Right atrium auricular region (tissue), 2 donors: ENCODE results near the gene PRR22. TPM values are rescaled to one million over a fixed set of nuclear protein-coding genes. Genes with fewer than 3 reads are reported as not detected.
"Not testable (repeated sequence)": the region's sequence is repeated elsewhere in the genome, so short reads cannot be mapped to it uniquely, and the experiment has no call there.

ENCODE experiments used
- DNase-seq: peaks from one replicate; pipeline ENCODE4 v3.0.0-alpha.2; 2019; ENCODE audit warnings: low spot score
- H3K27ac ChIP-seq, 2 donors: fragments of 200-600 bp; sonication (generic); 1 replicate in 1 of 2; 2 replicates in 1 of 2; pipeline ENCODE4 v1.5.1; 2016 to 2019
- H3K27me3 ChIP-seq, 2 donors: fragments of 200-600 bp; sonication (generic); one replicate each; pipeline versions ENCODE4 v1.5.1 to v1.6.0; 2017 to 2019
- H3K36me3 ChIP-seq: fragments of 200-600 bp; sonication (generic); one replicate; pipeline ENCODE4 v1.5.1; 2016
- H3K4me1 ChIP-seq, 2 donors: fragments of 200-600 bp; sonication (generic); one replicate each; pipeline versions ENCODE4 v1.5.1 to v1.6.0; 2017 to 2019
- H3K4me3 ChIP-seq, 2 donors: fragments of 200-600 bp; sonication (generic); 1 replicate in 1 of 2; 2 replicates in 1 of 2; pipeline ENCODE4 v1.5.1; 2017 to 2019; ENCODE audit warnings: mild to moderate bottlenecking in 1 of 2, moderate library complexity in 1 of 2
- H3K9me3 ChIP-seq, 2 donors: fragments of 200-600 bp; sonication (generic); one replicate each; pipeline ENCODE4 v1.5.1; 2019
- total RNA-seq, 2 donors: library from RNA; depleted of rRNA; stranded (reverse); fragments of >200 nt; gene quantifications; one replicate each; pipeline ENCODE4 v1.1.0, GENCODE V29; 2016
- TF ChIP-seq, protein P1 (sequence below), 2 donors: fragments of 200-600 bp; sonication (generic); IDR thresholded peaks; one replicate each; pipeline ENCODE4 v1.5.1; 2019; ENCODE audit warnings: antibody characterized with exemption in 2 of 2

Gene PRR22
- total RNA-seq, 2 donors from 2014 or later: 0.67 to 0.83 TPM

DNA sequence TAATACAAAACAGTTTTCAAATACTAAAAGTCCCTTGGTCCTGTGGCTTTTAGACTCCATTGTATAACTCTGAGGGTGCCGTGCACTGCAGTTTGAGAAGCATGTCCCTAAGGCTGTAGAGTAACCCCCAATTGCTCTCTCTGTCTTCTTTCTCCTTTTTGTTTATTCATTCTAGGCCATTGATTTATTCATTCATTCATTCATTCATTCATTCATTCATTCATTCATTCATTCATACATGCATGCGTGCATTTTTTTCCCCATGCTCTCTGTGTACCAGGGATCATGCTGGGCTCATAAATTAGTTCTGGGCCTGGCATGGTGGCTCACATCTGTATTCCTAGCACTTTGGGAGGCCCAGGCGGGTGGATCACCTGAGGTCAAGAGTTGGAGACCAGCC lies 19.3 kb downstream of the PRR22 start:
- no peak overlapping the region for H3K27ac ChIP-seq

DNA sequence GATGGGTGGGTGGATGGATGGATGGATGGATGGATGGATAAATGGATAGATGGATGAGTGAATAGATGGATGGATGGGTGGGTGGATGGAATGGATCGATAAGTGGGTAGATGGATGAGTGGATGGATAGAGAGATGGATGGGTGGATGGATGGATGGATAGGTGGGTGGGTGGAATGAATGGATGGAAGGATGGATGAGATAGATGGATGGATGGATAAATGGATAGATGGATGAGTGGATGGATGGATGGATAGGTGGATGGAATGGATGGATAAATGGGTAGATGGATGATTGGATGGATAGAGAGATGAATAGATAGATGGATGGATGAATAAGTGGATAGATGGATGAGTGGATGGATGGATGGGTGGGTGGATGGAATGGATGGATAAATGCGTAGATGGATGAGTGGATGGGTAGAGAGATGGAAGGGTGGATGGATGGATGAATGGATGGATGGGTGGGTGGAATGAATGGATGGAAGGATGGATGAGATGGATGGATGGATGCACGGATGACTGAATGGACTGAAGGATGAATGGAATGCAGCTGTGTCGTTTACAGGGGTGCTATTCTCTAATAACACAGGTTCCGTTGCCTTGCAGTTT lies 21.8 kb downstream of the PRR22 start:
- TF ChIP-seq, protein P1, sequence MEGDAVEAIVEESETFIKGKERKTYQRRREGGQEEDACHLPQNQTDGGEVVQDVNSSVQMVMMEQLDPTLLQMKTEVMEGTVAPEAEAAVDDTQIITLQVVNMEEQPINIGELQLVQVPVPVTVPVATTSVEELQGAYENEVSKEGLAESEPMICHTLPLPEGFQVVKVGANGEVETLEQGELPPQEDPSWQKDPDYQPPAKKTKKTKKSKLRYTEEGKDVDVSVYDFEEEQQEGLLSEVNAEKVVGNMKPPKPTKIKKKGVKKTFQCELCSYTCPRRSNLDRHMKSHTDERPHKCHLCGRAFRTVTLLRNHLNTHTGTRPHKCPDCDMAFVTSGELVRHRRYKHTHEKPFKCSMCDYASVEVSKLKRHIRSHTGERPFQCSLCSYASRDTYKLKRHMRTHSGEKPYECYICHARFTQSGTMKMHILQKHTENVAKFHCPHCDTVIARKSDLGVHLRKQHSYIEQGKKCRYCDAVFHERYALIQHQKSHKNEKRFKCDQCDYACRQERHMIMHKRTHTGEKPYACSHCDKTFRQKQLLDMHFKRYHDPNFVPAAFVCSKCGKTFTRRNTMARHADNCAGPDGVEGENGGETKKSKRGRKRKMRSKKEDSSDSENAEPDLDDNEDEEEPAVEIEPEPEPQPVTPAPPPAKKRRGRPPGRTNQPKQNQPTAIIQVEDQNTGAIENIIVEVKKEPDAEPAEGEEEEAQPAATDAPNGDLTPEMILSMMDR (IDR thresholded peaks at IDR 0.05): no peak
- no peaks in the 10 kb centered on the region for H3K4me1 ChIP-seq
- no peak overlapping the region for H3K4me3 ChIP-seq
- no peaks in the 10 kb centered on the region for H3K9me3 ChIP-seq
- H3K27me3 ChIP-seq: no peaks in the 10 kb centered on the region
- no peaks in the 10 kb centered on the region for H3K36me3 ChIP-seq
- DNase-seq: no peak
- H3K27ac ChIP-seq: no peak overlapping the region

More for the DNA sequence above, 19.3 kb downstream of the PRR22 start:
- Histone ChIP-seq H3K4me3 (no peak overlapping the region), H3K9me3 (no peaks in the 10 kb centered on the region), H3K27me3 (no peaks in the 10 kb centered on the region), H3K4me1 (no peaks in the 10 kb centered on the region), H3K36me3 (no peaks in the 10 kb centered on the region)
- DNase-seq: no peak
- TF ChIP-seq, protein P1 (IDR thresholded peaks at IDR 0.05): no peak

DNA sequence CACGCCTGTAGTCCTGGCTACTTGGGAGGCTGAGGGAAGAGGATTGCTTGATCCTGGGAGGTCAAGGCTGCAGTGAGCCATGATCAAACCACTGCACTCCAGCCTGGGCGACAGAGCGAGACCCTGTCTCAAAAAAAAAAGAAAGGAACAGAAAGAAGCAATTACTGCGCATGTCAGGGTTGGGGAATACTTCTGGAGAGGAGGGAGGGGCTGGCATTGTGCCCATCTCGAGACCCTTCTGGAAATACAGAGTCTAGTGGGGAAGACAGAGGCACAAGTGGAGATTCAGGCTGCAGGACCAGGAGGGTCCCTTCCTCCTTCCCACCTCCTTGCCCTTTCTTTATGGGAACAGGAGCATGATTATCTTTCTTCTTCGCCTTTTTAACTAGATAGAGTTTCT lies 30.8 kb downstream of the PRR22 start:
- Histone ChIP-seq H3K36me3 (no peaks in the 10 kb centered on the region), H3K27me3 (no peaks in the 10 kb centered on the region), H3K27ac (no peak overlapping the region), H3K4me3 (no peak overlapping the region), H3K4me1 (no peaks in the 10 kb centered on the region), H3K9me3 (no peaks in the 10 kb centered on the region)
- TF ChIP-seq, protein P1 (IDR thresholded peaks at IDR 0.05): no peak
- DNase-seq: no peak

DNA sequence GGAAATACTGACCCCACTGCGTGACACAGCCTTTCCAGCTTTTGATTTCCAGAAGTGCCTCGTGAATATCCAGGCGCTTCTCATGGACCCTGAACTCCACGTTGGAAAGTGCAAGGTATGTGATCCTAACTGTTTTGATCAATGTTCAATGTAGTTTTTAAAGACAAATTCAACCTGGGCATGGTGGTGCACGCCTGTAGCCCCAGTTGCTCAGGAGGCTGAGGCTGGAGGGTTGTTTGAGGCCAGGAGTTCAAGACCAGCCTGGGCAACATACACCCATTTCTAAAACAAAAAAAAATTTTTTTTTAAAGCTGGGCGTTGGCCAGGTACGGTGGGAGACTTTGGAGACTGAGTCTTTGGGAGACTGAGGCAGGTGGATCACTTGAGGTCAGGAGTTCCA lies 32.8 kb downstream of the PRR22 start:
- H3K9me3 ChIP-seq: no peaks in the 10 kb centered on the region
- TF ChIP-seq, protein P1 (IDR thresholded peaks at IDR 0.05): no peak
- no peak overlapping the region for H3K27ac ChIP-seq
- no peaks in the 10 kb centered on the region for H3K4me1 ChIP-seq
- H3K36me3 ChIP-seq: no peaks in the 10 kb centered on the region
- no peak for DNase-seq
- no peak overlapping the region for H3K4me3 ChIP-seq
- no peaks in the 10 kb centered on the region for H3K27me3 ChIP-seq

DNA sequence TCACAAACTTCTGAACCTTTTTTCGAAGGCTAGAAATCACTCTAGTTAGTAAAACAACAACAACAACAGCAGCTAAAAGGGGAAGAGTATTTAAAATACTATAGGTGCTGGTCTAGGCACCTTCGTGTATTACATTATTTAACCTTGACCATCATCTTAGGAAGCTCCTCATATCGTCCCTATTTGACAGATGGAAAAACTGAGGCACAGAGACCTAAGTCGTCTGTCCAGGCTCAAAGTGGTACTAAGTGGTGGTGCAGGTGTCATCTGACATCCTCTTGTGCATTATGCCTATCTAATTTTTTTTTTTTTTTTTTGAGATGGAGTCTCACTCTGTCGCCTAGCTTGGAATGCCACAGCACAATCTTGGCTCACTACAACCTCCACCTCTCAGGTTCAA lies 35.0 kb downstream of the PRR22 start:
- Histone ChIP-seq H3K4me3 (no peak overlapping the region), H3K4me1 (no peaks in the 10 kb centered on the region), H3K27ac (no peak overlapping the region), H3K9me3 (no peaks in the 10 kb centered on the region), H3K36me3 (no peaks in the 10 kb centered on the region), H3K27me3 (no peaks in the 10 kb centered on the region)
- TF ChIP-seq, protein P1 (IDR thresholded peaks at IDR 0.05): no peak
- no peak for DNase-seq

DNA sequence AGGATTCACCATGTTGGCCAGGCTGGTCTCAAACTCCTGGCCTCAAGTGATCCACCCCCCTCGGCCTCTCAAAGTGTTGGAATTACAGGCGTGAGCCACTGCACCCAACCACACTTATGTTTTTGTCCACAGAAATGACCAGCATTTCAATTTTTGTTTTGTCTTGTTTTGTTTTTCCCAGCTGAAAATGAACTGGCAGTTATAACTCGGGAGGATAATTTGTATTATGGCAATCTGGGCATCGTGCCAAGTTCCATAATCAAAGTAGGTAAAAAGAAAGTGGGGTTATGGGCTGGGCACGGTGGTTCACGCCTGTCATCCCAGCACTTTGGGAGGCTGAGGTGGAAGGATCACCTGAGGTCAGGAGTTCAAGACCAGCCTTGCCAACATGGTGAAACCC lies 35.6 kb downstream of the PRR22 start:
- H3K4me3 ChIP-seq, DNase-seq, H3K27ac ChIP-seq, H3K27me3 ChIP-seq, H3K9me3 ChIP-seq, H3K4me1 ChIP-seq, H3K36me3 ChIP-seq: not testable (repeated sequence)

DNA sequence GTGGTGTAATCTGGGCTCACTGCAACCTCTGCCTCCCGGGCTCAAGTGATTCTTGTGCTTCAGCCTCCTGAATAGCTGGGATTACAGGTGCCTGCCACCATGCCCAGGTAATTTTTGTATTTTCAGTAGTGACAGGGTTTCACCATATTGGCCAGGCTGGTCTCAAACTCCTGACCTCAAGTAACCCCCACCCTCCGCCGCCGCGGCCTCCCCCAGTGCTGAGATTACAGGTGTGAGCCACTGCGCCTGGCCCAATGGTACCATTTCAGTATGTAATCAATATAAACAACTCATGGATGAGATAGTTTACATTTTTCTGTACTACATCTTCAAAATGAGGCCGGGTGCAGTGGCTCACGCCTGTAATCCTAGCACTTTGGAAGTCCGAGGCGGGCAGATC lies 39.5 kb downstream of the PRR22 start:
- H3K4me3 ChIP-seq, H3K27ac ChIP-seq, H3K4me1 ChIP-seq, H3K9me3 ChIP-seq, H3K36me3 ChIP-seq, H3K27me3 ChIP-seq, DNase-seq: not testable (repeated sequence)
